Measurements from ENCODE around the gene RHOV. TPM values are rescaled to one million over a fixed set of nuclear protein-coding genes. Genes with fewer than 3 reads are reported as not detected.

RHOV gene
- total RNA-seq, 1 experiment from 2014 or later: 4.2 TPM

DNA sequence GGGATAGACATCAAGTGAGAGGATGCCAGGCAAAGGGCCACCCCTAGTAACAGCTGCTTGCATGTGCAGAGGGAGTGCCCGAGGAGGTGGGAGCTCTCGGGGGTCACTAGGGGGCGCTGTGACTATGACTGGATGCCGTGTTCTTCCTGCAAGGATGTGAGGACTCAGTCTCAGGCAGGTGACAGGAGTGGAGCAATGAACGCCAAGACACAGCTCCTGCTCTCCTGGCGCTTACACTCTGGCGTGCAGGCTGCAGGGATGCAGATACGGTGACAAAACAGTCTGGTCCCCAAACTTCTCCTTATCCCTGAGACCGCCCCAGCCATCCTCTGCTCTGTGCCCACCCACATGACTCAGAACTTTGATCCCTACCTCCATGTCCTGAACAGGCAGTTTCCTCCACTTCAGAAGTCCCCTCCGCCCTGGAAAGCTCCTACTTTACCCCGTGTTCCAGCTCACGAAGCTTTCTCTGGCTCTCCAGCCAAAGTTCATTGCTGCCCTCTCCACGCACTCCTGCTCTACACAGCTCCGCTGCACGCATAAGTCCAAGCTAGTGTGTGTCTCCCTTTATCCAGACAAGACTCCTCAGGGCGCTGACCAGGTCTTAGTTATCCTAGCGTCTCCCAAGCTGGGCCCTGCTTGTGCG lies 14.7 kb downstream of the RHOV start:
- no peaks in the 10 kb centered on the region for H3K27me3 Mint-ChIP-seq (ENCODE audit: unreplicated experiment)
- H3K9me3 Mint-ChIP-seq (ENCODE audit: low read depth, unreplicated experiment): no peaks in the 10 kb centered on the region
- BruUV-seq (replicated peaks): no TSS peak
- peak; percentile 89 for DNase-seq
- H3K27ac Mint-ChIP-seq (ENCODE audit: unreplicated experiment): peak overlapping the region; percentile 63
- intact Hi-C loops (cut with micrococcal nuclease; ENCODE audit: unreplicated experiment): loop anchor here (1.0 kb wide), 1 partner anchor 33 kb away; no protein-coding TSS in a partner anchor
- peaks cover 27% of the 10 kb centered on the region for H3K36me3 Mint-ChIP-seq (ENCODE audit: insufficient read depth, unreplicated experiment)
- peaks cover 17% of the 10 kb centered on the region for H3K4me1 Mint-ChIP-seq (ENCODE audit: low read depth, unreplicated experiment)
- H3K4me3 Mint-ChIP-seq (ENCODE audit: low read depth, unreplicated experiment): no peak overlapping the region
- CTCF ChIA-PET: interaction anchor here (0.5 to 5.8 kb wide), 8 partner anchors 13 to 319 kb away, joined by 3 to 95 read pairs (median 14); partner anchors contain the start of genes RHOV and VPS18
- TF ChIP-seq, protein P1, sequence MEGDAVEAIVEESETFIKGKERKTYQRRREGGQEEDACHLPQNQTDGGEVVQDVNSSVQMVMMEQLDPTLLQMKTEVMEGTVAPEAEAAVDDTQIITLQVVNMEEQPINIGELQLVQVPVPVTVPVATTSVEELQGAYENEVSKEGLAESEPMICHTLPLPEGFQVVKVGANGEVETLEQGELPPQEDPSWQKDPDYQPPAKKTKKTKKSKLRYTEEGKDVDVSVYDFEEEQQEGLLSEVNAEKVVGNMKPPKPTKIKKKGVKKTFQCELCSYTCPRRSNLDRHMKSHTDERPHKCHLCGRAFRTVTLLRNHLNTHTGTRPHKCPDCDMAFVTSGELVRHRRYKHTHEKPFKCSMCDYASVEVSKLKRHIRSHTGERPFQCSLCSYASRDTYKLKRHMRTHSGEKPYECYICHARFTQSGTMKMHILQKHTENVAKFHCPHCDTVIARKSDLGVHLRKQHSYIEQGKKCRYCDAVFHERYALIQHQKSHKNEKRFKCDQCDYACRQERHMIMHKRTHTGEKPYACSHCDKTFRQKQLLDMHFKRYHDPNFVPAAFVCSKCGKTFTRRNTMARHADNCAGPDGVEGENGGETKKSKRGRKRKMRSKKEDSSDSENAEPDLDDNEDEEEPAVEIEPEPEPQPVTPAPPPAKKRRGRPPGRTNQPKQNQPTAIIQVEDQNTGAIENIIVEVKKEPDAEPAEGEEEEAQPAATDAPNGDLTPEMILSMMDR (IDR thresholded peaks at IDR 0.05; ENCODE audit: unreplicated experiment): peak; percentile 48

DNA sequence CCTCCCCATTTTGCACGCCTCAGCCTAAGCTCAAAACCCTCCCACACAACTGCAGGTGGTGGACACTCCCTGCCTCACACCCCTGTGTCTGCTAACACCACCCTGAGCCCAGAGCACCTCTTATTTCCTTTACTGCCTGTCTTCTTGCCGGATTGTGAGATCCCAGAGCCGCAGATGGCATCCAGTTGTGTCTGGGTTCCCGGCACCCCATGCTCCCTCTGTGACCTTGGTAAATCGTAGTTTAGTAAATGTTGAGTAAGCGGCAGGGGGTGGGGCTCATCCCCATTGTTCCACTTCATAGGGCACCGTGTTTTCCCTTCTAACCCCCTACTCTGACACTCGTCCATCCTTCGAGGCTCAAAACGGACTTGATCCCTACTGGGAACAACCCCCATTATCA lies 15.3 kb downstream of the RHOV start:
- CTCF ChIA-PET: interaction anchor here (0.6 to 5.8 kb wide), 9 partner anchors 11 to 112 kb away, joined by 3 to 95 read pairs (median 9); partner anchors contain the start of genes RHOV, SPINT1 and VPS18
- no TSS peak for BruUV-seq (replicated peaks)
- H3K27me3 Mint-ChIP-seq (ENCODE audit: unreplicated experiment): no peaks in the 10 kb centered on the region
- peaks cover 17% of the 10 kb centered on the region for H3K4me1 Mint-ChIP-seq (ENCODE audit: low read depth, unreplicated experiment)
- no peak overlapping the region for H3K4me3 Mint-ChIP-seq (ENCODE audit: low read depth, unreplicated experiment)
- no peak for DNase-seq
- no peak overlapping the region for H3K27ac Mint-ChIP-seq (ENCODE audit: unreplicated experiment)
- TF ChIP-seq, protein P1 (IDR thresholded peaks at IDR 0.05; ENCODE audit: unreplicated experiment): no peak
- no peaks in the 10 kb centered on the region for H3K9me3 Mint-ChIP-seq (ENCODE audit: low read depth, unreplicated experiment)
- intact Hi-C loops (cut with micrococcal nuclease; ENCODE audit: unreplicated experiment): loop anchor here (1.0 kb wide), 1 partner anchor 34 kb away; no protein-coding TSS in a partner anchor
- peaks cover 23% of the 10 kb centered on the region for H3K36me3 Mint-ChIP-seq (ENCODE audit: insufficient read depth, unreplicated experiment)

DNA sequence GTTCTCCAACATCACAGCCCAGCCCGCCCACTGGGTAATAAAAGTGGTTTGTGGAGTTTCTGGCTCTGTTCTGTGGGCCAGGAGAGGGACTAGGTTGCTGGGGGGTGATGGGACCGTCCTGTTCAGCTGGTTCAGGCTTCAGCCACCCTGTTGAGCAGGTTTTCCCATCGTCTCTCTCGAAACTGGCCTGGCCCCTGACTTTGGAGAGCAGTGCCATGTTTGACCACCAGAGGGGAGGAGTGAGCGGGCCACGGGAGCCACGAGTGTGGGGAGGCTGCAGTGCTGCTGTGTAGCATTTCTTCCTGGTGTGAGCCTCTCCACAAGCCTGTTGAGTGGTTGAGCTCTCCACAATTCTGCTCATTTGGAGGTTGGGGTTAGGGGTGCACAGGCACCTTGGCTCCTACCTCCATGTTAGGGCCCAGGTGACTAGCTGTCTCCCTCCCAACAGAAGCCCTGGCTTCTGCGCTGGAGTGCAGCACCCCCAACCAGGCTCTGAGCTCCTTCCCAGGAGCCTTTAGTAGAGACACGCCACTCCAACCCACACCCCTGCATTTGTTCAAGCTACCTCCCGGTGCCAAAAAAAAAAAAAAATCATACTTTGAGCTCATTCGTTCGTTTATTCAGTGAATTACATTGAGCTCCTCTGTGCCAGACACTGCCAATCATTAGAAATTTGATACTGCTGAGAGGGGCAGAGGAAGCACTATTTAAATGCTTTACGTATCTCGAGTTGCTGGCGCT lies 16.3 kb downstream of the RHOV start:
- H3K36me3 Mint-ChIP-seq (ENCODE audit: insufficient read depth, unreplicated experiment): peaks cover 23% of the 10 kb centered on the region
- CTCF ChIA-PET: interaction anchor here (0.7 to 5.8 kb wide), 10 partner anchors 10 to 111 kb away, joined by 3 to 95 read pairs (median 8); partner anchors contain the start of genes DLL4, DNAJC17, RHOV and SPINT1
- peak overlapping the region; percentile 44 for H3K27ac Mint-ChIP-seq (ENCODE audit: unreplicated experiment)
- no peak overlapping the region for H3K4me3 Mint-ChIP-seq (ENCODE audit: low read depth, unreplicated experiment)
- intact Hi-C loops (cut with micrococcal nuclease; ENCODE audit: unreplicated experiment): no loop called here
- peaks cover 12% of the 10 kb centered on the region for H3K4me1 Mint-ChIP-seq (ENCODE audit: low read depth, unreplicated experiment)
- peak; percentile 90 for DNase-seq
- no peaks in the 10 kb centered on the region for H3K27me3 Mint-ChIP-seq (ENCODE audit: unreplicated experiment)
- no peaks in the 10 kb centered on the region for H3K9me3 Mint-ChIP-seq (ENCODE audit: low read depth, unreplicated experiment)
- BruUV-seq (replicated peaks): no TSS peak
- TF ChIP-seq, protein P1 (IDR thresholded peaks at IDR 0.05; ENCODE audit: unreplicated experiment): peak; percentile 63

DNA sequence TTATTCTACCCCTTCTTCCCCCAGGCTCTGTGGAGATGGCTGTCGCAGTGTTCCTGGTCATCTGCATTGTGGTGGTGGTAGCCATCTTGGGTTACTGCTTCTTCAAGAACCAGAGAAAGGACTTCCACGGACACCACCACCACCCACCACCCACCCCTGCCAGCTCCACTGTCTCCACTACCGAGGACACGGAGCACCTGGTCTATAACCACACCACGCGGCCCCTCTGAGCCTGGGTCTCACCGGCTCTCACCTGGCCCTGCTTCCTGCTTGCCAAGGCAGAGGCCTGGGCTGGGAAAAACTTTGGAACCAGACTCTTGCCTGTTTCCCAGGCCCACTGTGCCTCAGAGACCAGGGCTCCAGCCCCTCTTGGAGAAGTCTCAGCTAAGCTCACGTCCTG lies 17.3 kb downstream of the RHOV start:
- Mint-ChIP-seq H3K4me3 (ENCODE audit: low read depth, unreplicated experiment) (no peak overlapping the region), H3K4me1 (ENCODE audit: low read depth, unreplicated experiment) (peaks cover 15% of the 10 kb centered on the region), H3K27ac (ENCODE audit: unreplicated experiment) (no peak overlapping the region), H3K27me3 (ENCODE audit: unreplicated experiment) (no peaks in the 10 kb centered on the region), H3K9me3 (ENCODE audit: low read depth, unreplicated experiment) (no peaks in the 10 kb centered on the region), H3K36me3 (ENCODE audit: insufficient read depth, unreplicated experiment) (peaks cover 23% of the 10 kb centered on the region)
- CTCF ChIA-PET: interaction anchor here (1.0 to 5.8 kb wide), 7 partner anchors 9 to 110 kb away, joined by 4 to 95 read pairs (median 22); partner anchors contain the start of genes DNAJC17, RHOV, VPS18 and ZFYVE19
- DNase-seq: no peak
- TF ChIP-seq, protein P1 (IDR thresholded peaks at IDR 0.05; ENCODE audit: unreplicated experiment): no peak
- no TSS peak for BruUV-seq (replicated peaks)
- intact Hi-C loops (cut with micrococcal nuclease; ENCODE audit: unreplicated experiment): no loop called here
